ENCODE data around the gene POLR2F. TPM values are rescaled to one million over a fixed set of nuclear protein-coding genes. Genes with fewer than 3 reads are reported as not detected.
A peak's percentile ranks its signal among the peaks of the same experiment; 100 is the strongest.

POLR2F gene
- total RNA-seq = 85.7 TPM
- long read RNA-seq, transcript POLR2F-205 (5 exons, 2,106 nt) = major isoform, 16 of 20 reads
- long read RNA-seq, partial matches to known transcripts = 0 of 20 reads
- long read RNA-seq, other reads (novel, unspliced or antisense) = 3 of 20 reads

- DNase-seq = peak; percentile 99
- ATAC-seq (ENCODE audit: poor library complexity) = peak; percentile 99
- intact Hi-C loops (cut with DNase I) = no loop called here
Measured at GRCh38 chr22:37953437-37954179, at the start of gene POLR2F, which contains the start of gene C22orf23. Gene POLR2F (plus strand): TSS chr22:37953699. CDS start chr22:37953788, 89 bp downstream. Gene C22orf23 (minus strand): TSS chr22:37953601. CDS start chr22:37953149, 452 bp downstream.

DNA sequence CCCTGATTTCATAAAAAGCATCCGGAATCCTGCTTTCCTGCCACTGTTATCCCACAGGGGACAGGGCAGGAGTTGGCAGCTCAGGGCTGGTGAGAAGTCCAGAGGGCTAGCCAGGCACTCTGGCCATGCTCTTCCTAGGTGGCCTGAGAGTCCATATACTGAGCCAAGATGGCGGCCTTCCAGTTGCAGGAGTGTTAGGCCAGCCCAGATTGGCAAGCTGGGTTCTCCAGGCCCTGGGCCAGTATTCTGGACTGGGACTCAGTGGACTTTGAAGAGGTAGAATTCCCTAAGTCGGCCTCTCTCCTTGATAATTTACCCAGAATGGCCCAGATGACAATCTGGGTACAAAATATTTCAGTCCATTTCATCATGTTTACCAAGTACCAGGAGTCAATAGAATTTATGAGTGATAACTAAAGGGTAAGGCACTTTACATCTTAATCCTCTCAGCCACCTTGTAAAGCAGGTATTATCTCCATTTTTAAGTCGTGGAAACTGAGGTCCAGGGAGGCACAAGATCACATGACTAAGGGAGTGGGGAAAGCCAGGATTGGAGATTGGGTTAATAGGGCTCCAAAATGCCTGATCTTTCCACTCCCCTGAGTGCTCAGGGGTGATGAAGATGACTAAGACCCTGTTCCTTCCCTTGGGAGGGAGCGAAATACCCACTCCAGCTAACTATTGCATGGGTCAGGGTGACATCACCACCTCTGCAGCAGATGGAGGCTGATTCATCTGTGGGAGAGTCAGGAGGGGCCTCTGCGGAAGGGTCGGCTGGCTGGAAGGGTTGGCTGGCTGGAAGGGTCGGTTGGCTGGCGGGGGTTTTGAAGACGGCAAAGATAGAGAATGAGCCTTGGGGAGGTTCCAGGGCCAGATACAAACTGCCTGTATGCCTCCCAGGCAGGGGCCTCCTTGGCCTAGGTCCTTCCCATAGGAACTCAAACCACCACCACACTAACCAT is 48.6 kb upstream of the POLR2F start:
- intact Hi-C loops (cut with DNase I) = no loop called here
- DNase-seq (no peak), ATAC-seq (ENCODE audit: poor library complexity) (peak; percentile 13)

- peak; percentile 94 for ATAC-seq (ENCODE audit: poor library complexity)
- intact Hi-C loops (cut with DNase I) = no loop called here
- DNase-seq = peak; percentile 84
Measured at GRCh38 chr22:37905534-37906363, 47.8 kb upstream of the POLR2F start, which contains the start of gene MICALL1. Gene MICALL1 (plus strand): TSS chr22:37906297. CDS start chr22:37906423, 126 bp downstream.

DNA sequence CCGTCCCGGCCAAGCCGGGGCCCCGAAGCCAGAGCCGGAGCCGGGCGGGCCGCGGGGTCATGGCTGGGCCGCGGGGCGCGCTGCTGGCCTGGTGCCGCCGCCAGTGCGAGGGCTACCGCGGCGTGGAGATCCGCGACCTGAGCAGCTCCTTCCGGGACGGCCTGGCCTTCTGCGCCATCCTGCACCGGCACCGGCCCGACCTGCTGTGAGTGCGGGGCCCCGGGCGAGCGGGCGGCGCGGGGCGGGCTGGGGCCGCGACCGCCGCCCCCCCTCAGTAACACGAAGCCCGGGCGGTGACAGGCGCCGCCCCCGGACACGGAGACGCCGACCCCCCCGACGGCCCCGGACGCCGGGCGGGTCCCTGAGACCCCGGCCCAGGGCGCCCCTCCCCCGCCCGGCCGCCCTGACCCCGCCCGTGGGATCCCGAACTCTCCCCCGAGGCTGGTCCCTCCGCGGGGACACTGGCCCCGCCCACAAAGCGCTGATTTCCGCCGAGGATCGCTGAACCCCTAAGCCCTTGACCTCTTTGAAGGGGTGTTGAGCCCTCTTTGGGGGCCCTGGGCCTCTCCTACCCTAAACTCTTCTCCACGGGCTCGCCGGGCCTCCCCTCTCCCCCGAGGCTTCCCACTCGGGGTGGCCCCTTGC is 47.0 kb upstream of the POLR2F start:
- ATAC-seq (ENCODE audit: poor library complexity) (no peak), DNase-seq (peak; percentile 58)
- intact Hi-C loops (cut with DNase I) = no loop called here

DNA sequence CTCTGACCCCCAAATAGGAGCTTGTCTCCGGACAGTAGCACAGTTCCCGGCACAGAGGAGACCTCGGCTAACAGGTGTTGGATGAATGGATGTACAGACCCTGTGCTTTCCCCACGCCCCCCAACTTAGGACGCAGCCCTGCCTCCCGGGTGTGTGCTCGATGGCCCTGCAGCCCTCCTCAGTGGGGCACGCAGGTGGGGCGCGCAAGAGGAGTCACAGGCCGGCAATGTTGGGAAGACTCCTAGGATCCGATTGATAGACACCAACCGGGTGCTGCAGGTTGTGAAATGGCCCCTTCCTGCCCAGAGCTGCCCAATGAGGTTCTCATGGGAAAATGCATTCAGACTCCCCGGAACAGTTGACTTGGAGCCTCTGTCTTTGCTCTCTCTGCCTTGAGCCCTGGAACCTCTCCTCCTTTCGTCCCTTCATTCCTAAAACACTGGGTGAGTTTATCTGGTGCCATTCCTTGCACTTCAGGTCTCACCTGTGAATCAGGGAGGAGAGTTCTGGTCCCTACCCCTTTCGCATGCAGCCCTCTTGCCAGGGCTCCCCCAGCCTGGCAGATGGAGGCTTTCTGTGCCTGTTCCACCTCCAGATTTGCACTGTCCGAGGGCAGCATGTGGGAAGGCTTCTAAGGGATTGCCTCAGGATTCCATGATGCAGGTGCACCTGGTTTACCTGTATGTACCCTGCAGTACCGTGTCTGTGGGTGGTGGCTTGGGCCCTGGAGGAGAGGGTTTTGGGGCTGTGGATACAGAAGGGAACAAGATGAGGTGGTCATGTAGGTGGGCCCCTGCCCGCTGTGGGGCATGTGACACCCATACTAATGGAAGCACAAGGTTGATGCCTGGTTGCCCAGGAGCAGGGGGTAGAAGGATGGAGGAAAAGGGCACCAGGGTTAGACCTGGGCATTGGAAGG is 46.2 kb upstream of the POLR2F start:
- no peak for DNase-seq
- intact Hi-C loops (cut with DNase I) = no loop called here
- no peak for ATAC-seq (ENCODE audit: poor library complexity)

DNA sequence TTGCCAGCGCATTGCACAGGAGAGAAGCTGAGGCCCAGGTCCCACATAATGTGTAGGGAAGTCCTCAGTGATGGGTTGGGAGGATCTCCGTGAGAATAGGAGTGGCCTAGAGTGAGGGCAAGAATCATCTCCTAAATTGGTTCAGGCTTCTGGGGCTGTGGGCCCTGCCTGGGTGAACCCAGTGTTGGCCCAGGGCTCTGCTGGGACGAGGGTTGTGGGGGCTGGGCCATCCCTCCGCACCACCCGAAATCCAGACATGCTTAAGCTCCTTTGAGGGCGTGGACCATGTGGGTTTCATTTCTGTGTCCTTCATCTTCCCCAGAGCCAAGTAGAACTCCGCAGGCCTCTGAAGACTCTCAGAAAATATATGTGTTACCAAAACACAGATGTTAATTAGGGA is 43.7 kb upstream of the POLR2F start:
- DNase-seq (no peak), ATAC-seq (ENCODE audit: poor library complexity) (no peak)
- intact Hi-C loops (cut with DNase I) = no loop called here

- intact Hi-C loops (cut with DNase I) = no loop called here
- no peak for DNase-seq
- ATAC-seq (ENCODE audit: poor library complexity) = no peak
Measured at GRCh38 chr22:37910890-37911672, 42.4 kb upstream of the POLR2F start.

DNA sequence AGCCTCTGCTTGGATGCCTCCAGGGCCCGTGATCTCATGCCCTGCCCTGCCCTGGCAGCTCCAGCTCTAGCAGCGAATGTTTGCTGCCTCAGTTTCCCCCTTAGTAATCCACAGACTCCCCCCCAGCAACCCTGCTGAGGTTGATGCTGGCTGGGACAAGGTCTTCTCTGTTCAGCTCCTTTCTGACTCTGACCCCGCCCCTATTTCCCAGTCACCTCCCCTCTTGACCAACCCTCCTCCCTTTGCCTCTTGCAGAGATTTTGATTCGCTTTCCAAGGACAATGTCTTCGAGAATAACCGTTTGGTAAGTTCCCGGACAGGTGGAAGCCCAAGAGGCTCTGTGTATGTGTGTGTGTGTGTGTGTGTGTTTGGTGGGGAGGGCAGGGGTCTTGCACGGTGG is 41.8 kb upstream of the POLR2F start:
- intact Hi-C loops (cut with DNase I) = no loop called here
- ATAC-seq (ENCODE audit: poor library complexity) = no peak
- DNase-seq = no peak

DNA sequence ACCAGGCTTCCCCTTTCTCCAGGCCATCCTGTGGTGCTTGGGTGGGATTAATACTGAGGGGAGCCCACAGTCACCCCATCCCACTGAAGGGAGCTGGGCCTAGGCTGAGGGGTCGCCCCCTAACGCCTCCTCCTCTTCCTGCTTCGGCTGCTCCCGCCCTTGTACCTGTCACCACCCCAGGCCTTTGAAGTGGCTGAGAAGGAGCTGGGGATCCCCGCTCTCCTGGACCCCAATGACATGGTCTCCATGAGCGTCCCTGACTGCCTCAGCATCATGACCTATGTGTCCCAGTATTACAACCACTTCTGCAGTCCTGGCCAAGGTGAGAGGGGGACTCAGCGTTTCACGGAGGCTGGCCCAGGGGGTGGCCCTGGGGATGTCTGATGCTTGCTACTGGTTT is 41.3 kb upstream of the POLR2F start:
- DNase-seq = no peak
- intact Hi-C loops (cut with DNase I) = no loop called here
- no peak for ATAC-seq (ENCODE audit: poor library complexity)

GRCh38 chr22:37913233-37913721 is 40.2 kb upstream of the POLR2F start:
- no peak for DNase-seq

GRCh38 chr22:37916311-37916710 is 37.2 kb upstream of the POLR2F start:
- intact Hi-C loops (cut with DNase I) = no loop called here
- no peak for ATAC-seq (ENCODE audit: poor library complexity)

More at GRCh38 chr22:37913233-37913721, 40.2 kb upstream of the POLR2F start:
- ATAC-seq (ENCODE audit: poor library complexity) = peak; percentile 43
- intact Hi-C loops (cut with DNase I) = no loop called here

DNA sequence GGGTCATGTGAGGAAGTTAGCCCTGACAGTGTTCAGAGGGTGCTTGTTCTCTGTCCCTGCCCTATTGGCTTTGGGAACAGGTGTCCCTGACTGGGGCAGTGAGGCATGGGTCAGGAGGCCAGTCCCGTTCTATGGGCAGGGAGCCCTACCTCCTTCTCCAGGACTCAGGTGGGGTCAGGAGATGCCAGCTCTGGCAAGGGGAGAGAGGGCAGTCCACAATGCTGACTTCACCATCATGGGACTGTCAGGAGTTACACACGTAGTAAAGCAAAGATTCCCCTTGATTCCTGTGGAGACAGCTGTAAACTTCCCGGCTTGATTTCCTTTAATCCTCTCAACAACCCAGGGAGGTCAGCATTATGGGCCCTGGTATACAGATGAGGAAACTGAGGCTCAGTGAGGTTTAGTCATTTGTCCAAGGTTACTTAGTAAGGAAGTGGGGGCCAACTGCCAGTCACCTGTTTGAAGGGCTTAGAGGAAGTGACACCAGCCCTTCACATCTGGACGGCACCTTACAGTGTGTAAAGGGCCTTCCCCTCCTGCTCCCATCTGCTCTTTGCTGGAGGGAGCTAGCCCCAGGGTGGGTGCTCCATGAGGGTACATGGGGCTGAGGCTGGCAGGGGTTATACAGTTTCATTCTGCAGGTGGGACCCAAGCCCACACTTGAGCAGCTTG is 35.5 kb upstream of the POLR2F start:
- intact Hi-C loops (cut with DNase I) = no loop called here
- DNase-seq (no peak), ATAC-seq (ENCODE audit: poor library complexity) (no peak)

More at GRCh38 chr22:37916311-37916710, 37.2 kb upstream of the POLR2F start:
- DNase-seq = no peak

DNA sequence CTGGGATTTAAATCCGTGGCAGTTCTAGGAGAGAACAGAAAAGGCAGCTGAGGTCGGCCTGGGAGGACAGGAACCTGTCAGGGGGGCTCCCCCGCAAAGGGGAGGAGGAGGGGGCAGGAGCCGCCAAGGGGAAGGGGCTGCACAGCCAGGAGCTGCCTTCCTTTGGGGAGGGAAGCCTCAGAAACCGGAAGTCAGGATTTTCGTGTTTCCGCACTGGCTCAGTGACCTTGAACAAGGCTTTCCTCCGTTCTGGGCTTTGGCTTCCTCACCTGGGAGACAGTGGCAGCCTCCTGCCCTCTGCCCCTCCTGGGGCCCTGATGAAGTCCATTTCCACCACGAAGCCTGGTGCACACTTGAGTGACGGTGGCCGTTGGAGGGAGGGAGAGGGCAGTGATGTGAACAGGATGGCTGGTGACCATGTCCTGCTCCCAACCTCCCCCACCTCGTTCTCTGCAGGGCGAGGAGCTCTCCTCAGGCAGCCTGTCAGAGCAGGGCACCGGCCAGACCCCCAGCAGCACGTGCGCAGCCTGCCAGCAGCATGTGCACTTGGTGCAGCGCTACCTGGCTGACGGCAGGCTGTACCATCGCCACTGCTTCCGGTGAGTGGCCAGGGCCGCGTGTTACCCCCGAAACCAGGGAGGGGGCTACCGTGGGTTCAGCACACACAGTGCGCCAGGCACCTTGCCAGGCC is 34.8 kb upstream of the POLR2F start:
- intact Hi-C loops (cut with DNase I) = no loop called here
- no peak for DNase-seq
- ATAC-seq (ENCODE audit: poor library complexity) = no peak

DNA sequence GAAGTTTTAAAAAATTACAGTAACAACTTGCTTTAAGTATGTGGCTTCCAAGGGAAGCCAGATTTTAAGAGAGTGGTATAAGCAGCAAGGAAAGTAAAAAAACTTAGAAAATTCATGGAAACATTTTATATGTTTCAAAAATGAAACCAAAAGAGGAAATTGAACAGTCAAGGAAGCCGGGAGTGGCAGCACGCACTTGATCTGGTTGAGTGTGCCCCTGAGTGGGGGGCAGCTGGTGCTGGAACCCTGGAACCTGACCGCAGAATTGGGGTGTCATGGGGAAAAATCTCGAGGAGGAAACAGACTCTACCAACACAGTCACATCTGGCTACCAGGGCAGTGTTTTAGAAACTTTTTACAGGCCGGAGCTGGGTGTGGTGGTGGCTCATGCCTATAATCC is 33.4 kb upstream of the POLR2F start:
- no peak for DNase-seq
- ATAC-seq (ENCODE audit: poor library complexity) = no peak
- intact Hi-C loops (cut with DNase I) = no loop called here

GRCh38 chr22:37922191-37922590 is 31.3 kb upstream of the POLR2F start:
- ATAC-seq (ENCODE audit: poor library complexity) (no peak), DNase-seq (no peak)
- intact Hi-C loops (cut with DNase I) = no loop called here

All from Right ventricle myocardium superior (tissue), 1 donor.